HEK293 (cell line): ENCODE results near the gene SLC26A11.

Experiments used
- CTCF ChIA-PET: fragments of 350-600 bp; formaldehyde crosslinking; extraction: SDS; loops from one replicate; lab custom pipeline; 2021; ENCODE audit warnings: antibody characterized with exemption; lab: Yijun Ruan, JAX
- POLR2A ChIA-PET: fragments of 300-600 bp; formaldehyde crosslinking; extraction: SDS; loops from one replicate; lab custom pipeline; 2020; ENCODE audit warnings: antibody characterized with exemption, inconsistent platforms; lab: Yijun Ruan, JAX
- H3K27ac ChIP-seq: fragments of 200-500 bp; sonication (Bioruptor generic); 2 replicates; pipeline ENCODE4 v1.5.1; 2014; ENCODE audit warnings: low read depth, low read length, control low read depth, inconsistent platforms; ENCODE audit errors: extremely low read depth
- H3K36me3 ChIP-seq, 2 experiments: fragments of 200-500 bp in 1 of 2; sonication (Bioruptor generic) in 1 of 2; 1 replicate in 1 of 2; 2 replicates in 1 of 2; pipeline ENCODE4 v1.5.1; 2014 to 2017; ENCODE audit warnings: inconsistent platforms in 2 of 2, low read length in 2 of 2; ENCODE audit not compliant: control insufficient read depth in 2 of 2, insufficient read depth in 1 of 2
- H3K4me1 ChIP-seq: fragments of 200-500 bp; sonication (Bioruptor generic); 2 replicates; pipeline ENCODE4 v1.5.1; 2014; ENCODE audit warnings: mild to moderate bottlenecking, low read length, inconsistent platforms; ENCODE audit not compliant: control insufficient read depth, insufficient read depth
- H3K4me3 ChIP-seq: 2 replicates; pipeline ENCODE4 v1.5.1; 2011; ENCODE audit warnings: low read depth, mild to moderate bottlenecking, control low read depth, low read length, moderate library complexity
- H3K9me3 ChIP-seq: fragments of 200-500 bp; sonication (Bioruptor generic); 2 replicates; pipeline ENCODE4 v1.5.1; 2014; ENCODE audit warnings: low read depth, low read length, inconsistent platforms; ENCODE audit not compliant: control insufficient read depth, insufficient read depth
- GLI4 ChIP-seq: fragments of 450-650 bp; formaldehyde crosslinking; IDR thresholded peaks from 2 replicates; pipeline ENCODE4 v1.5.1; 2016; ENCODE audit warnings: missing biosample characterization, missing genetic modification characterization
- GLIS1 ChIP-seq: fragments of 450-650 bp; formaldehyde crosslinking; IDR thresholded peaks from 2 replicates; pipeline ENCODE4 v1.5.1; 2016; ENCODE audit warnings: missing biosample characterization, missing genetic modification characterization
- KLF8 ChIP-seq: fragments of 450-650 bp; formaldehyde crosslinking; IDR thresholded peaks from 2 replicates; pipeline ENCODE4 v1.5.1; 2016; ENCODE audit warnings: missing biosample characterization, missing genetic modification characterization
- SCRT2 ChIP-seq: fragments of 450-650 bp; formaldehyde crosslinking; IDR thresholded peaks from 2 replicates; pipeline ENCODE4 v1.5.1; 2016; ENCODE audit warnings: missing biosample characterization, missing genetic modification characterization
- ZBTB10 ChIP-seq: fragments of 450-650 bp; formaldehyde crosslinking; IDR thresholded peaks from 2 replicates; pipeline ENCODE4 v1.5.1; 2016; ENCODE audit warnings: missing biosample characterization, missing genetic modification characterization
- ZBTB17 ChIP-seq: fragments of 450-650 bp; formaldehyde crosslinking; IDR thresholded peaks from 2 replicates; pipeline ENCODE4 v1.5.1; 2016; ENCODE audit warnings: missing biosample characterization, missing genetic modification characterization
- ZBTB8A ChIP-seq: fragments of 450-650 bp; formaldehyde crosslinking; IDR thresholded peaks from 2 replicates; pipeline ENCODE4 v1.5.1; 2016; ENCODE audit warnings: missing biosample characterization, missing genetic modification characterization
- ZNF112 ChIP-seq: fragments of 450-650 bp; formaldehyde crosslinking; IDR thresholded peaks from 2 replicates; pipeline ENCODE4 v1.5.0; 2017; ENCODE audit warnings: missing biosample characterization, missing genetic modification characterization
- ZNF202 ChIP-seq: fragments of 450-650 bp; formaldehyde crosslinking; IDR thresholded peaks from 2 replicates; pipeline ENCODE4 v1.5.1; 2016; ENCODE audit warnings: missing biosample characterization, missing genetic modification characterization, borderline replicate concordance
- ZNF211 ChIP-seq: fragments of 450-650 bp; formaldehyde crosslinking; IDR thresholded peaks from 2 replicates; pipeline ENCODE4 v1.5.1; 2016; ENCODE audit warnings: low read depth, missing biosample characterization, missing genetic modification characterization
- ZNF26 ChIP-seq: fragments of 450-650 bp; formaldehyde crosslinking; IDR thresholded peaks from 2 replicates; pipeline ENCODE4 v1.5.1; 2016; ENCODE audit warnings: missing biosample characterization, missing genetic modification characterization
- ZNF274 ChIP-seq, 2 experiments: fragments of 200-500 bp in 1 of 2; fragments of 450-650 bp in 1 of 2; sonication (Bioruptor generic) in 1 of 2; formaldehyde crosslinking in 1 of 2; IDR thresholded peaks; 2 replicates each; pipeline versions ENCODE4 v1.5.1 to v1.6.1; 2014 to 2016; ENCODE audit warnings: borderline replicate concordance in 1 of 2, inconsistent platforms in 1 of 2, low read length in 1 of 2, missing biosample characterization in 1 of 2, missing genetic modification characterization in 1 of 2
- ZNF350 ChIP-seq: fragments of 450-650 bp; formaldehyde crosslinking; IDR thresholded peaks from 2 replicates; pipeline ENCODE4 v1.5.0; 2017; ENCODE audit warnings: missing biosample characterization, mild to moderate bottlenecking, missing genetic modification characterization
- ZNF518A ChIP-seq: fragments of 450-650 bp; formaldehyde crosslinking; conservative IDR thresholded peaks from 2 replicates; pipeline ENCODE4 v1.5.1; 2016; ENCODE audit warnings: low read depth, missing biosample characterization, missing genetic modification characterization
- ZNF580 ChIP-seq: fragments of 450-650 bp; formaldehyde crosslinking; IDR thresholded peaks from 2 replicates; pipeline ENCODE4 v1.5.1; 2016; ENCODE audit warnings: missing biosample characterization, missing genetic modification characterization
- ZNF600 ChIP-seq: fragments of 450-650 bp; formaldehyde crosslinking; IDR thresholded peaks from 2 replicates; pipeline ENCODE4 v1.5.1; 2016; ENCODE audit warnings: missing biosample characterization, missing genetic modification characterization
- ZNF747 ChIP-seq: fragments of 450-650 bp; formaldehyde crosslinking; IDR thresholded peaks from 2 replicates; pipeline ENCODE4 v1.5.1; 2016; ENCODE audit warnings: missing biosample characterization, missing genetic modification characterization
- TF ChIP-seq, protein P1 (sequence below): fragments of 450-650 bp; formaldehyde crosslinking; IDR thresholded peaks from 2 replicates; pipeline ENCODE4 v1.5.1; 2016; ENCODE audit warnings: missing biosample characterization, missing genetic modification characterization
- TF ChIP-seq, protein P2 (sequence below): fragments of 450-650 bp; formaldehyde crosslinking; IDR thresholded peaks from 2 replicates; pipeline ENCODE4 v1.5.1; 2017; ENCODE audit warnings: missing biosample characterization, missing genetic modification characterization

Gene SLC26A11

DNA sequence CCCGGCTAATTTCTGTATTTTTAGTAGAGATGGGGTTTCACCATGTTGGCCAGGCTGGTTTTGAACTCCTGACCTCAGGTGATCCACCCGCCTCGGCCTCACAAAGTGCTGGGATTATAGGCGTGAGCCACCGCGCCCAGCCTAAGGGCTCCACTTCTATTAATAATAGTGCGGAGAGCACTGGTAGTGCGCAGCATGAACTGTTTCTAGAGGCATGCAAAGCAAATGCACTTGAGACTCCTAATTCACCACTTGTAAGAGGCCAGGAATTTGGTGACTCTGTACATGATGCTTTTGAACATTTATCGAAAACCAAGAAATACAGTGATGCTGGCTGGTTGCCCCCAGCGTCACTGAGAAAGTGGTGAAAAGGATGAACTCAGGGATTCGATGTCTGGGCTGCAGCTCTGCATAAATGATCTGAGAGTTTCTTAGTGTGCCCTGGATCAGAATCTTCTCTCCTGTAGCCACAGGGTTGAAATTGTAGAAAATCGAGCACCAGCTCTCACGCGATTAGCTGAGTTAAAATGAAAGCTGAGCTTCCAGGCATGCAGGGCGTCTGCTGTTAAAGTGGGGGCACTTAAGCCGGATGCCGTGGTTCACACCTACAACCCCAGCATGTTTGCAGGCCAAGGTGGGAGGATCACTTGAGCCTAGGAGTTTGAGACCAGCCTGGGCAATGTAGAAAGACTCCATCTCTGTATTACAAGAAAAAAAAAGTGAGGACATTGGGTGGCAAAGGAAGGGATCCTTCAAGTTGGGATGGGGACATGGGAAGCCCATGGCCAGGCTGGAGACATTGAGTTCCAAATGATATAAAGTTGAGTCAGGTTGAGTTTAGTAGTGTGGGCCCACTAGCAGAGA is 45.2 kb downstream of the SLC26A11 start:
- POLR2A ChIA-PET: interaction anchor here (0.7 kb wide), 1 partner anchor 919 kb away, joined by 3 read pairs; no protein-coding TSS in a partner anchor
- TF ChIP-seq ZBTB17 (tag by site-specific recombination) (no peak), ZNF202 (tag by site-specific recombination) (no peak), ZNF274 (IDR thresholded peaks at IDR 0.05; ENCODE audit: low read length) (no peak), ZNF274 (tag by site-specific recombination; IDR thresholded peaks at IDR 0.05; ENCODE audit: borderline replicate concordance) (no peak), ZNF211 (tag by site-specific recombination) (no peak), ZNF600 (tag by site-specific recombination) (no peak), ZNF350 (tag by site-specific recombination) (no peak), ZBTB10 (tag by site-specific recombination) (no peak), ZBTB8A (tag by site-specific recombination) (no peak), ZNF26 (no peak), GLI4 (tag by site-specific recombination) (no peak), KLF8 (no peak), ZNF518A (tag by site-specific recombination) (no peak), ZNF580 (tag by site-specific recombination) (no peak), ZNF747 (tag by site-specific recombination) (no peak), ZNF112 (no peak), GLIS1 (tag by site-specific recombination) (no peak), SCRT2 (no peak)
- TF ChIP-seq, protein P1, sequence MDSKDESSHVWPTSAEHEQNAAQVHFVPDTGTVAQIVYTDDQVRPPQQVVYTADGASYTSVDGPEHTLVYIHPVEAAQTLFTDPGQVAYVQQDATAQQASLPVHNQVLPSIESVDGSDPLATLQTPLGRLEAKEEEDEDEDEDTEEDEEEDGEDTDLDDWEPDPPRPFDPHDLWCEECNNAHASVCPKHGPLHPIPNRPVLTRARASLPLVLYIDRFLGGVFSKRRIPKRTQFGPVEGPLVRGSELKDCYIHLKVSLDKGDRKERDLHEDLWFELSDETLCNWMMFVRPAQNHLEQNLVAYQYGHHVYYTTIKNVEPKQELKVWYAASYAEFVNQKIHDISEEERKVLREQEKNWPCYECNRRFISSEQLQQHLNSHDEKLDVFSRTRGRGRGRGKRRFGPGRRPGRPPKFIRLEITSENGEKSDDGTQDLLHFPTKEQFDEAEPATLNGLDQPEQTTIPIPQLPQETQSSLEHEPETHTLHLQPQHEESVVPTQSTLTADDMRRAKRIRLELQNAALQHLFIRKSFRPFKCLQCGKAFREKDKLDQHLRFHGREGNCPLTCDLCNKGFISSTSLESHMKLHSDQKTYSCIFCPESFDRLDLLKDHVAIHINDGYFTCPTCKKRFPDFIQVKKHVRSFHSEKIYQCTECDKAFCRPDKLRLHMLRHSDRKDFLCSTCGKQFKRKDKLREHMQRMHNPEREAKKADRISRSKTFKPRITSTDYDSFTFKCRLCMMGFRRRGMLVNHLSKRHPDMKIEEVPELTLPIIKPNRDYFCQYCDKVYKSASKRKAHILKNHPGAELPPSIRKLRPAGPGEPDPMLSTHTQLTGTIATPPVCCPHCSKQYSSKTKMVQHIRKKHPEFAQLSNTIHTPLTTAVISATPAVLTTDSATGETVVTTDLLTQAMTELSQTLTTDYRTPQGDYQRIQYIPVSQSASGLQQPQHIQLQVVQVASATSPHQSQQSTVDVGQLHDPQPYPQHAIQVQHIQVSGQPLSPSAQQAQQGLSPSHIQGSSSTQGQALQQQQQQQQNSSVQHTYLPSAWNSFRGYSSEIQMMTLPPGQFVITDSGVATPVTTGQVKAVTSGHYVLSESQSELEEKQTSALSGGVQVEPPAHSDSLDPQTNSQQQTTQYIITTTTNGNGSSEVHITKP (tag by site-specific recombination): no peak
- TF ChIP-seq, protein P2, sequence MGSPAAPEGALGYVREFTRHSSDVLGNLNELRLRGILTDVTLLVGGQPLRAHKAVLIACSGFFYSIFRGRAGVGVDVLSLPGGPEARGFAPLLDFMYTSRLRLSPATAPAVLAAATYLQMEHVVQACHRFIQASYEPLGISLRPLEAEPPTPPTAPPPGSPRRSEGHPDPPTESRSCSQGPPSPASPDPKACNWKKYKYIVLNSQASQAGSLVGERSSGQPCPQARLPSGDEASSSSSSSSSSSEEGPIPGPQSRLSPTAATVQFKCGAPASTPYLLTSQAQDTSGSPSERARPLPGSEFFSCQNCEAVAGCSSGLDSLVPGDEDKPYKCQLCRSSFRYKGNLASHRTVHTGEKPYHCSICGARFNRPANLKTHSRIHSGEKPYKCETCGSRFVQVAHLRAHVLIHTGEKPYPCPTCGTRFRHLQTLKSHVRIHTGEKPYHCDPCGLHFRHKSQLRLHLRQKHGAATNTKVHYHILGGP (tag by site-specific recombination): no peak

More for the DNA sequence above, 45.2 kb downstream of the SLC26A11 start:
- CTCF ChIA-PET: interaction anchor here (1.1 kb wide), 1 partner anchor 164 kb away, joined by 3 read pairs; the partner anchor contains the start of gene GAA
- Histone ChIP-seq H3K9me3 (no peaks in the 10 kb centered on the region), H3K4me1 (peaks cover 6% of the 10 kb centered on the region; the same call in 1 of the 2 replicates), H3K27ac (no peak overlapping the region), H3K4me3 (no peak overlapping the region), H3K36me3 (peaks cover 13 to 47% of the 10 kb centered on the region in 2 experiments; a peak in 2 of 3 replicates)
